Thoracic aorta (tissue), 2 donors: ENCODE data around the gene CNOT1. TPM values are rescaled to one million over a fixed set of nuclear protein-coding genes. Genes with fewer than 3 reads are reported as not detected.

Source experiments
- ATAC-seq: fragments of 150-250 bp; one replicate; pipeline ENCODE4 v1.8.0; 2017; ENCODE audit warnings: low read depth; ENCODE audit not compliant: insufficient number of reproducible peaks, low FRiP score
- DNase-seq: peaks from one replicate; pipeline ENCODE4 v3.0.0-alpha.2; 2020; ENCODE audit warnings: low spot score
- H3K27ac ChIP-seq, 2 donors: fragments of 200-600 bp; sonication (generic); 1 replicate in 1 of 2; 2 replicates in 1 of 2; pipeline ENCODE4 v1.5.1; 2016; ENCODE audit warnings: mild to moderate bottlenecking in 2 of 2, moderate library complexity in 2 of 2
- H3K27me3 ChIP-seq: fragments of 200-600 bp; sonication (generic); replicated peaks from 2 replicates; pipeline ENCODE4 v1.6.0; 2016; ENCODE audit warnings: mild to moderate bottlenecking; ENCODE audit not compliant: insufficient read depth
- H3K36me3 ChIP-seq: fragments of 200-600 bp; sonication (generic); one replicate; pipeline ENCODE4 v1.5.1; 2016
- H3K4me1 ChIP-seq, 2 donors: fragments of 200-600 bp; sonication (generic); 1 replicate in 1 of 2; 2 replicates in 1 of 2; pipeline versions ENCODE4 v1.5.1 to v1.6.0; 2016; ENCODE audit warnings: low read depth in 2 of 2, mild to moderate bottlenecking in 1 of 2; ENCODE audit not compliant: control insufficient read depth in 1 of 2
- H3K4me3 ChIP-seq: fragments of 200-600 bp; sonication (generic); 2 replicates; pipeline ENCODE4 v1.5.1; 2016; ENCODE audit warnings: mild to moderate bottlenecking
- H3K9me3 ChIP-seq: fragments of 200-600 bp; sonication (generic); 2 replicates; pipeline ENCODE4 v1.5.1; 2016
- CTCF ChIP-seq: fragments of 200-600 bp; sonication (generic); IDR thresholded peaks from one replicate; pipeline ENCODE4 v1.5.1; 2019; ENCODE audit warnings: antibody characterized with exemption
- total RNA-seq, 2 donors: library from RNA; depleted of rRNA; stranded (reverse); fragments of >200 nt; gene quantifications; one replicate each; pipeline versions ENCODE4 v1.1.0 to v1.2.3, GENCODE V29; 2016

CNOT1 gene
- total RNA-seq, 2 donors from 2014 or later: 54.8 to 112 TPM

- Histone ChIP-seq H3K36me3 (peaks cover 1% of the 10 kb centered on the region), H3K9me3 (no peaks in the 10 kb centered on the region), H3K4me3 (peak overlapping the region; percentile 84), H3K27me3 (no peaks in the 10 kb centered on the region), H3K4me1 (peaks cover 13 to 28% of the 10 kb centered on the region in 2 donors), H3K27ac (peak overlapping the region; percentile 98)
- no peak for TF ChIP-seq CTCF
- ATAC-seq: no peak
- peak; percentile 6 for DNase-seq
These were observed 537 bp downstream of the CNOT1 start for GRCh38 chr16:58628845-58629732.

- Histone ChIP-seq H3K4me1 (peaks cover 13 to 24% of the 10 kb centered on the region in 2 donors), H3K27ac (no peak overlapping the region), H3K9me3 (no peaks in the 10 kb centered on the region), H3K27me3 (no peaks in the 10 kb centered on the region), H3K4me3 (no peak overlapping the region), H3K36me3 (peaks cover 18% of the 10 kb centered on the region)
- TF ChIP-seq CTCF: no peak
- DNase-seq (no peak), ATAC-seq (no peak)
These were observed 5.4 kb downstream of the CNOT1 start for GRCh38 chr16:58624209-58624608.

GRCh38 chr16:58620396-58620795 is 9.2 kb downstream of the CNOT1 start:
- no peak for TF ChIP-seq CTCF

GRCh38 chr16:58615280-58615679 is 14.3 kb downstream of the CNOT1 start:
- H3K36me3 ChIP-seq: peaks cover 17% of the 10 kb centered on the region
- DNase-seq: no peak
- no peak for ATAC-seq

More at GRCh38 chr16:58620396-58620795, 9.2 kb downstream of the CNOT1 start:
- H3K27ac ChIP-seq: no peak overlapping the region
- no peaks in the 10 kb centered on the region for H3K27me3 ChIP-seq
- DNase-seq: no peak
- no peak for ATAC-seq
- H3K4me1 ChIP-seq: no peaks in the 10 kb centered on the region
- H3K4me3 ChIP-seq: no peak overlapping the region
- peaks cover 34% of the 10 kb centered on the region for H3K36me3 ChIP-seq
- no peaks in the 10 kb centered on the region for H3K9me3 ChIP-seq

More at GRCh38 chr16:58615280-58615679, 14.3 kb downstream of the CNOT1 start:
- no peak for TF ChIP-seq CTCF
- Histone ChIP-seq H3K27me3 (no peaks in the 10 kb centered on the region), H3K9me3 (no peaks in the 10 kb centered on the region), H3K4me3 (no peak overlapping the region), H3K27ac (no peak overlapping the region), H3K4me1 (no peaks in the 10 kb centered on the region)
